WERI-Rb-1 (cell line): ENCODE measurements around the gene EXOC8.
A peak's percentile ranks its signal among the peaks of the same experiment; 100 is the strongest.

Experiments
- DNase-seq: peaks from one replicate; pipeline ENCODE4 v3.0.0-alpha.2; 2020
- H3K27ac ChIP-seq: fragments of 250-450 bp; sonication (Bioruptor Pico); 2 replicates; pipeline ENCODE4 v1.5.1; 2020; ENCODE audit warnings: mild to moderate bottlenecking, moderate library complexity
- H3K27me3 ChIP-seq: fragments of 250-450 bp; sonication (Bioruptor Pico); 2 replicates; pipeline ENCODE4 v1.5.1; 2021; ENCODE audit warnings: mild to moderate bottlenecking, low read depth, moderate library complexity; ENCODE audit not compliant: insufficient read depth, severe bottlenecking
- H3K36me3 ChIP-seq: fragments of 250-450 bp; sonication (Bioruptor Pico); 2 replicates; pipeline ENCODE4 v1.5.1; 2020; ENCODE audit warnings: mild to moderate bottlenecking, moderate library complexity
- H3K4me3 ChIP-seq: 2 replicates; pipeline ENCODE4 v1.5.1; 2011; ENCODE audit warnings: low read depth, mild to moderate bottlenecking, control low read depth, low read length
- H3K9me3 ChIP-seq: fragments of 250-450 bp; sonication (Bioruptor Pico); 2 replicates; pipeline ENCODE4 v1.5.1; 2021; ENCODE audit warnings: mild to moderate bottlenecking, moderate library complexity; ENCODE audit not compliant: severe bottlenecking
- TF ChIP-seq, protein P1 (sequence below): IDR thresholded peaks from 2 replicates; pipeline ENCODE4 v1.5.1; 2011; ENCODE audit warnings: low read depth, mild to moderate bottlenecking, control low read depth, inconsistent platforms, low read length

Gene EXOC8

GRCh38 chr1:231348442-231348841, 10.8 kb upstream of the EXOC8 start:
- Histone ChIP-seq H3K9me3 (no peaks in the 10 kb centered on the region), H3K27ac (no peak overlapping the region), H3K4me3 (no peak overlapping the region), H3K36me3 (peaks cover 53% of the 10 kb centered on the region), H3K27me3 (no peaks in the 10 kb centered on the region)
- TF ChIP-seq, protein P1, sequence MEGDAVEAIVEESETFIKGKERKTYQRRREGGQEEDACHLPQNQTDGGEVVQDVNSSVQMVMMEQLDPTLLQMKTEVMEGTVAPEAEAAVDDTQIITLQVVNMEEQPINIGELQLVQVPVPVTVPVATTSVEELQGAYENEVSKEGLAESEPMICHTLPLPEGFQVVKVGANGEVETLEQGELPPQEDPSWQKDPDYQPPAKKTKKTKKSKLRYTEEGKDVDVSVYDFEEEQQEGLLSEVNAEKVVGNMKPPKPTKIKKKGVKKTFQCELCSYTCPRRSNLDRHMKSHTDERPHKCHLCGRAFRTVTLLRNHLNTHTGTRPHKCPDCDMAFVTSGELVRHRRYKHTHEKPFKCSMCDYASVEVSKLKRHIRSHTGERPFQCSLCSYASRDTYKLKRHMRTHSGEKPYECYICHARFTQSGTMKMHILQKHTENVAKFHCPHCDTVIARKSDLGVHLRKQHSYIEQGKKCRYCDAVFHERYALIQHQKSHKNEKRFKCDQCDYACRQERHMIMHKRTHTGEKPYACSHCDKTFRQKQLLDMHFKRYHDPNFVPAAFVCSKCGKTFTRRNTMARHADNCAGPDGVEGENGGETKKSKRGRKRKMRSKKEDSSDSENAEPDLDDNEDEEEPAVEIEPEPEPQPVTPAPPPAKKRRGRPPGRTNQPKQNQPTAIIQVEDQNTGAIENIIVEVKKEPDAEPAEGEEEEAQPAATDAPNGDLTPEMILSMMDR = no peak
- DNase-seq = no peak

DNA sequence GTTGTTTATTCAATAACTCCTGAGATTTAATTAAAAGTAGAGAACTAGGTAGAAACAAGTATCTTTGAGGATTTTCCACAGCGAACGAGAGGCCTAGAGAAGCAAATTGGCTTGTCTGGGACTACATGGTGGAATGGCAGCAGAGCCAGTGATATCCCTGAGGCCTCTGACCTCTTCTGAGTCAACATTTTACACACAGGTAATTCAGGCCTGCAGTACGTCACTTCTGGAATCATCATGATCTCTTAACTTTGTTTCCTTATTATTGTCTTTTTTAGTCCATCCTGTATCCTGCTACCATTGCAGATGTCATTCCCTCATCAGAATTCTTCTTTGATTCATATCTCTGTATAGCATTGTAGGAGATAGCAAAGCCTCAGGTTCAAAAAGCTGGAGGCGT, 10.3 kb upstream of the EXOC8 start:
- Histone ChIP-seq H3K36me3 (peaks cover 55% of the 10 kb centered on the region), H3K4me3 (no peak overlapping the region), H3K27ac (no peak overlapping the region), H3K27me3 (no peaks in the 10 kb centered on the region), H3K9me3 (no peaks in the 10 kb centered on the region)
- TF ChIP-seq, protein P1 = no peak
- DNase-seq = no peak

DNA sequence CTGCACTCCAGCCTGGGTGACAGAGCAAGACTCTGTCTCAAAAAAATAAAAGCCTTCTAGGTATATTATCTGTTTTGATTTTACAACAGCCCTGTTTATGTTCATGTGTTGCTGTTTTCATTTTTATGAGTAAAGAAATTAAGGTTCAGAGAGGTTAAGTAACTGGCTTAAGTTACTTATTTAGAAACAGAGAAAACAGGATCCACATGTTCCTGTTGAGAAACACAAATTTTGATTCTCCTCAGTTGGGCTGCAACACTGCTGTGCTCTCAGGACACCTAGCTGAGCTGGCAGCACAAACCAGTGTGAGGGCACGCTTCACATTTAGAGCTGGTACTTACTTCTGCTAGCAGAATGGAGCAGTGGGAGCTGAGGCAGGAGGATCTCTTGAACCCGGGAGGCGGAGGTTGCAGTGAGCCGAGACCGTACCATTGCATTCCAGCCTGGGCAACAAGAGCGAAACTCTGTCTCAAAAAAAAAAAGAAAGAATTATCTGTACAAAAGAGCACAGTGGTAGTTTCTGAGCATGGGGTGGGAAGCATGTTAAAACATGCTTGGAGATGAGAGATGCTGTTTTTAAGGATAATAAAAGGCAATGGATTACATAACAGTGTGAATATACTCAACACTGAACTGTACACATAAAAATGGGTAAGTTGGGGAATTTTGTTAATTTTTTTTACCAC, 2.8 kb upstream of the EXOC8 start:
- TF ChIP-seq, protein P1 = no peak
- H3K9me3 ChIP-seq = no peaks in the 10 kb centered on the region
- no peak for DNase-seq
- H3K4me3 ChIP-seq = no peak overlapping the region
- H3K27me3 ChIP-seq = no peaks in the 10 kb centered on the region
- H3K27ac ChIP-seq = no peak overlapping the region
- peaks cover 52% of the 10 kb centered on the region for H3K36me3 ChIP-seq

DNA sequence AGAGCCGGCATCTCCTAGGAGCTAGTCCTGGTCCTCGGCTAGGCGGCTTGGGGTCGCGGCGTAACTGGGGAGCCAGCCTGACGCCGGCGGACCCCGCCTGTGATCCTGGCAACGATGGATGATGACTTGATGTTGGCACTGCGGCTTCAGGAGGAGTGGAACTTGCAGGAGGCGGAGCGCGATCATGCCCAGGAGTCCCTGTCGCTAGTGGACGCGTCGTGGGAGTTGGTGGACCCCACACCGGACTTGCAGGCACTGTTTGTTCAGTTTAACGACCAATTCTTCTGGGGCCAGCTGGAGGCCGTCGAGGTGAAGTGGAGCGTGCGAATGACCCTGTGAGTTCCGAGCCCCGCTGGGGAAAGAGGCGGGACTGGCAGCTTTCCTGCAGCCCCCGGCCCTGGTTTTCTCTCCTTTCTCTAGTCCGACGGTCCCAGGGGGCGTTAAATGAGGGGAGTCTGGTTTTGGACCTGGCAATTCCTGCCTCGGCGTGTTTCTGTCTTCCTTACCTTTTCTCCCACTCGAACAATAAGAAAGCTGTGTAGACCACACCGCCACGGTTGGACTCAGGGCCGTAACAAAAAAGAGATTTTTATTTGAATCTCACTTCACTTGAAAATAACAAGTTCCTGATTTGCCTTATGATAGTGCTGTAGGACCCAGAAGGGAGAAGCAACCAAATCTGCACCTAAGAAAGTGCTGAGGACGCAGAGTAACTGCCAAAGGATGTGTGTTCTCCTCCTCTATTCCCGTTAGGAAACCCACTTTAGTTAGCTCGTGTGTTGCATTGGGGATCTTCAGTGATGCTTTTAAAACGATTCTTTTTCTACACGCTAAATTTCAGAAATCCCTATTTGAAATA, 847 bp upstream of the EXOC8 start, which contains the start of gene SPRTN:
Gene SPRTN (plus strand): TSS at position 24 of the 859 bp plus-strand sequence. CDS start 91 bp downstream, at position 115.
- H3K4me3 ChIP-seq = peak within 1 kb of the TSS; percentile 77
- DNase-seq = no peak
- no peaks in the 10 kb centered on the region for H3K27me3 ChIP-seq
- TF ChIP-seq, protein P1 = no peak
- H3K27ac ChIP-seq = peak within 1 kb of the TSS; percentile 81
- peaks cover 52% of the 10 kb centered on the region for H3K36me3 ChIP-seq
- H3K9me3 ChIP-seq = no peaks in the 10 kb centered on the region

DNA sequence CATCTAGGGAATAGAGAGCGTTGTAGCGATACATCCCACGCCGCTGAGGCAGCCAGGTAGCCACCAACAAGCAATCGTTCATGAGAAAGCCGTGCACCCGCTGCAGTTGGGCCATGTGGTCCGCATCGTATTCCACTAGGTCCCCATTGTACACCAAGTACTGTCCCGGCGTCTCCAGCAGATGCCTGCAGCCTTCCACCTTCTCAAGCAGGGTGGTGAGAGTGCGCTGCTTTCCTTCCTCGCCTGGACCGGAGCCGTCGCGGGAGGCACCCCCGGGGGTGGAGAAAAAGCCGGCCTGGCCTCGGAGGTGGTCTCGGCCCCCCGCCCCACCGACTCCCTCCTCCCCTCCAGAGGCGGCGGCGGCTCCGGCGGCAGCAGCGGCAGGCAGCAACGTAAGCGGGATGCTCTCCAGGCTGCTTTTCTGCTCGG, 595 bp downstream of the EXOC8 start:
- H3K36me3 ChIP-seq = peaks cover 45% of the 10 kb centered on the region
- H3K27me3 ChIP-seq = no peaks in the 10 kb centered on the region
- peak overlapping the region; percentile 81 for H3K27ac ChIP-seq
- DNase-seq = no peak
- TF ChIP-seq, protein P1 = no peak
- H3K4me3 ChIP-seq = peak overlapping the region; percentile 77
- no peaks in the 10 kb centered on the region for H3K9me3 ChIP-seq
